Fibroblast of the aortic adventitia (primary cell): ENCODE data around the gene GRIK4. TPM values are rescaled to one million over a fixed set of nuclear protein-coding genes. Genes with fewer than 3 reads are reported as not detected.

ENCODE experiments used
- DNase-seq: peaks from one replicate; pipeline ENCODE4 v3.0.0-alpha.2; 2010; ENCODE audit warnings: low read depth
- H3K4me3 ChIP-seq: 2 replicates; pipeline ENCODE4 v1.5.1; 2011; ENCODE audit warnings: low read depth, mild to moderate bottlenecking, control low read depth, low read length, moderate library complexity
- CTCF ChIP-seq: IDR thresholded peaks from 2 replicates; pipeline ENCODE4 v1.5.1; 2011; ENCODE audit warnings: mild to moderate bottlenecking, low read length, control low read depth, inconsistent platforms; ENCODE audit not compliant: insufficient read depth
- total RNA-seq: library from RNA; depleted of rRNA; stranded (reverse); fragments of >200 nt; gene quantifications from 2 replicates; pipeline ENCODE4 v1.2.3, GENCODE V29; 2012; ENCODE audit warnings: low replicate concordance

GRIK4 gene
- total RNA-seq, 1 donor = not detected

- no peak overlapping the region for H3K4me3 ChIP-seq
- no peak for TF ChIP-seq CTCF
- no peak for DNase-seq
These were observed 198.3 kb downstream of the GRIK4 start for GRCh38 chr11:120709808-120710207.

- no peak for TF ChIP-seq CTCF
- H3K4me3 ChIP-seq = no peak overlapping the region
- peak; percentile 83 for DNase-seq
These were observed 199.0 kb downstream of the GRIK4 start for GRCh38 chr11:120710354-120711131.

GRCh38 chr11:120712014-120712413 lies 200.5 kb downstream of the GRIK4 start:
- H3K4me3 ChIP-seq = no peak overlapping the region
- DNase-seq = no peak
- no peak for TF ChIP-seq CTCF

- TF ChIP-seq CTCF = no peak
- no peak for DNase-seq
- H3K4me3 ChIP-seq = no peak overlapping the region
These were observed 201.3 kb downstream of the GRIK4 start for GRCh38 chr11:120712881-120713280.

- H3K4me3 ChIP-seq = no peak overlapping the region
- no peak for TF ChIP-seq CTCF
- no peak for DNase-seq
These were observed 201.7 kb downstream of the GRIK4 start for GRCh38 chr11:120713296-120713695.

GRCh38 chr11:120714438-120714837 lies 202.9 kb downstream of the GRIK4 start:
- no peak for TF ChIP-seq CTCF
- no peak overlapping the region for H3K4me3 ChIP-seq
- no peak for DNase-seq

- no peak overlapping the region for H3K4me3 ChIP-seq
- peak; percentile 56 for TF ChIP-seq CTCF
- peak; percentile 7 for DNase-seq
These were observed 203.7 kb downstream of the GRIK4 start for GRCh38 chr11:120715239-120715638.
